ENCODE data around the gene HHIPL1.

HHIPL1 gene

GRCh38 chr14:99662846-99663245, 17.9 kb downstream of the HHIPL1 start:
- DNase-seq, result no peak

DNA sequence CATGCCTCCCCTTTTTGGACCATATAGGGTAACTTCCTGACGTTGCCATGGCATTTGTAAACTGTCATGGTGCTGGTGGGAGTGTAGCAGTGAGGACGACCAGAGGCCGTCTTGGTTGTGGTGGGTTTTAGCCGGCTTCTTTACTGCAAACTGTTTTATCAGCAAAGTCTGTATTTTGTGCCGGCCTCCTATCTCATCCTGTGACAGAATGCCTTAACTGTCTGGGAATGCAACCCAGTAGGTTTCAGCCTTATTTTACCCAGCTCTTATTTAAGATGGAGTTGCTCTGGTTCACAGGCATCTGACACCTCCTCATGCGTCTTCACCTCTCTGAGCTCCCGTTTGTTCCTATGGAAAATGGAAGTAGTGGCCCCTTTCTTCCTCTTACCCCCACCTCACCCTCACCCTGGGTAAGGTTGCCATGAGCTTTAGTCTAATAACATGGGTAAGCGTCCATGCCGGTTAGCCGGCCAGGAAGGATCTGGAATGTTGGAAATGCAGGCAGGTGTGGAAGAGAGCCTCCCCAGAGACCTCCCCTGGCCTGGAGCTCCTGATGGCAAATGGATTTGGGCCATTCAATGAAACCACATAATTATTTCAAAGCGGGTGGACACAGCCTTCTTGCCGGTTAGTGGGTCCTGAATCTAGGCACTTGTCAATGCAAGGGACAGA, 18.6 kb downstream of the HHIPL1 start:
- DNase-seq, result no peak

DNA sequence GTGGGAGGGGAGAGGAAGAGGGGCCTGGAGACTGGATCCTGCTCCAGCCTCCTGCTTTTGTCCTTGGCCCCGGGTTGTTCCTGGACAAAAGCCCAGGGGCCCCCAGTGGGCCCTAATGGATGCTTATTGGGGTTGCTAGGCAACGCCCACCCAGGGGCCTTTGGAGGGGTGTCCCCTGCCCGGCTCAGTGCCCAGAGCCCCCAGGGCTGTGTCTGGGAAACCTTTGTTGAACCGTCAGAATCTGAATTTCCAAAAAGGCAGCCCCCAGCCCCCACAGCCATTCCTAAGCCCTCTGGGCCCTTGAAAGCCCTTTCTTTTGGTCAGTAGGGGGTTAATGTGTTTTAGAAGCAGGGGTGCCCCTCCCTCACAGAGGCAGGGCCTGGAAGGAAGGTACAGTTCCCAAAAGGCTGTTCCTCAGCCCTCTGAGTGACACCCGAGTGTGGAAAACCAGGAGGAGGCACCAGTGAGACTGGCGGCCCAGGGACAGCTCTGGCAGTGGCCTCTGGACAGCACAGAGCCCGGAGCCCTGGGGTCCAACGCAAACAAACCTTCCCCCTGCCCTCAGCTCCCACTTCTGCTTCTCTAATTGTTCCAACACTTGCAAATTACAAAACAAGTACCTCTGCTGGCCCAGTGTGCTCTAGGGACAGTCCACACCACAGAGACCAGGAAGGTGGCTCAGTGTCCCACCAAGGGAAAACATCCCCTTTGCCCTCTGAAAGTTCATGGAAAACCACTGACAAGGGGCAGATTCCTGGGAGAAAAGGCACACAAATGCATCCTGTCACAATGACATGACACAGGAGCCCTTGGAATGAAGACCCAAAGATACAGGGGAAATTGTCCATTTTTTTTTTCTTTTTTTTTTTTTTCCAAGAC, 19.4 kb downstream of the HHIPL1 start:
- no peak for DNase-seq

DNA sequence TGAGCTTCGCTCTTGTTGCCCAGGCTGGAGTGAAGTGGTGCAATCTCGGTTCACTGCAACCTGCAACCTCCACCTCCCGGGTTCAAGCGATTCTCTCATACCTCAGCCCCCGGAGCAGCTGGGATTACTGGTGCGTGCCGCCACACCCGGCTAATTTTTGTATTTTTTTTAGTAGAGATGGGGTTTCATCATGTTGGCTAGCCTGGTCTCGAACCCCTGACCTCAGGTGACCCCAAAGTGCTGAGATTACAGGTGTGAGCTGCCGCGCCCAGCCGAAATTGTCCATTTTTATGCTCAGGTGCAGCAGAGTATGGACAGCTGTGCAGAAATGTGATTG, 20.0 kb downstream of the HHIPL1 start:
- no peak for DNase-seq

GRCh38 chr14:99666533-99666932, 21.6 kb downstream of the HHIPL1 start:
- no peak for DNase-seq

- peak; percentile 56 for DNase-seq
Observed at GRCh38 chr14:99667045-99667444, 22.1 kb downstream of the HHIPL1 start.

- no peak for DNase-seq
Observed at GRCh38 chr14:99667821-99668220, 22.9 kb downstream of the HHIPL1 start.

- DNase-seq, result peak; percentile 12
Observed at GRCh38 chr14:99668307-99669295, 23.7 kb downstream of the HHIPL1 start.

DNA sequence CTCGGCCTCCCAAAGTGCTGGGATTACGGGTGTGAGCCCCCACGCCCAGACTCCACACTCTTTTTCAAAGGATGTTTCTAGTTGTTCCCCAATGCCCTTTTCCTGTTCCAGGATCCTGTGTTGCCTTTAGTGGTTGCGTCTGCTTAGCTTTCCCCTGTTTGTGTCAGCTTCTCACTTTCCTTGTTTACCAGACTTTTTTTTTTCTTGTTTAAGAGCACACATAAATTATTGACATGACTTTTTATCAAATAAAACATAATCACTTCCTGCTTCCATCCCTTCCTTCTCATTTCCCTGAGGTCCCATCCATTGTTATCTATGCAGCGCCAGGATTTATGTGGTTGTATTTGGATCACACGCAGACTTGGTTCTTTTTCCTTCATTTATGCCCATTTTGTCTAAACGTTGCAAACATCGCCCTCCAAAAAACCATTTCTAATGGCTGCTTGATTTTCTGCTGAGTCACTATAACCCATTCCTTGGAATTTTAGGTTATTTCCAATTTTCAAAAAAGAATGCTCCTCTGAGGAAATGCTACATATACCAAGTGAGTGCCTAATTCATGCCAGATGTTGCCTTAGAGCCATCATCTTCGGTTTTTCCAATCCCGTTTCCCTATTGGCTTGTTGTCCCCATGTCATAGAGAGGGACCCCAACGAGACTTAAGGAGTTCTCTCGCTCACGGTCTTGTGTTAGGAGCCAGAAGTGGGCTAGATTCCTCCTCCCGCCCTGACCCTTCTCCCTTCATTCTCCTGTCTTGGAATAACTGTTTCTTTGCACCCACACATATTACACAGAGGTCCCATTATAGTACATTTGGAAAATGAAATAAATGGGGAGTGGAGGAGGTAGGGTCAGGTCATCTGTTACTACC, 25.7 kb downstream of the HHIPL1 start:
- DNase-seq, result no peak

GRCh38 chr14:99671235-99672224, 26.6 kb downstream of the HHIPL1 start:
- no peak for DNase-seq

- DNase-seq, result no peak
Observed at GRCh38 chr14:99672506-99673304, 27.8 kb downstream of the HHIPL1 start.

DNA sequence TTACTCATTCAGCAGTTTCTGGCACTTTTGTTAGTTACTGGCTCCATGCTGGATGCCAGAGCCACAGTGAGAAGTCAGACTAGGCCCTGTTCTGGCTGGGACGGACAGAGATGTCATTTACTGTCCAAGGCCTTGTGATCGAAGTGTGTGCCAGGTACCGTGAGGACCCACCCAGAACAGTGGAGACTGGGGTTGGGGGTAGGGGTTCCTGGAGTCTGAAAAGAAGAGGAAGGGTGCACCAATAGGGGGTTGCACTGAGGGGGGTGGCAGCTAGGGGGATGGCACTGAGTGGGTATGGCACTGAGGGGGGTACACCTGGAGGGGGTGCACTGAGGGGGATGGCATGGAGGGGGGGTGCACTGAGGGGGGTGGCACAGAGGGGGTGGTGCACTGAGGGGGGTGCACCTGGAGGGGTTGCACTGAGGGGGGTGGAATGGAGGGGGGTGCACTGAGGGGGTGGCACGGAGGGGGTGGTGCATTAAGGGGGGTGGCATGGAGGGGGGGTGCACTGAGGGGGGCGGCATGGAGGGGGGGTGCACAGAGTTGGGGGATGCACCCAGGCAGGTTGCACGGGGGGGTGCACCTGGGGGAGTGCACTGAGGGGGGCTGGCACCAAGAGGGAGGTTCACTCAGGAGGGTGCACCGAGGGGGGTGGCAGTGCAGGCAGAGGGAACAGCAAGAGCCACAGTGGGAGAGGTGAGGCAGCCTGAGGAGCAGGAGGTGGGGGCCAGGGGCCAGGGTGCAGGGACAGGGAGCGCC, 28.6 kb downstream of the HHIPL1 start:
- DNase-seq, result no peak

DNA sequence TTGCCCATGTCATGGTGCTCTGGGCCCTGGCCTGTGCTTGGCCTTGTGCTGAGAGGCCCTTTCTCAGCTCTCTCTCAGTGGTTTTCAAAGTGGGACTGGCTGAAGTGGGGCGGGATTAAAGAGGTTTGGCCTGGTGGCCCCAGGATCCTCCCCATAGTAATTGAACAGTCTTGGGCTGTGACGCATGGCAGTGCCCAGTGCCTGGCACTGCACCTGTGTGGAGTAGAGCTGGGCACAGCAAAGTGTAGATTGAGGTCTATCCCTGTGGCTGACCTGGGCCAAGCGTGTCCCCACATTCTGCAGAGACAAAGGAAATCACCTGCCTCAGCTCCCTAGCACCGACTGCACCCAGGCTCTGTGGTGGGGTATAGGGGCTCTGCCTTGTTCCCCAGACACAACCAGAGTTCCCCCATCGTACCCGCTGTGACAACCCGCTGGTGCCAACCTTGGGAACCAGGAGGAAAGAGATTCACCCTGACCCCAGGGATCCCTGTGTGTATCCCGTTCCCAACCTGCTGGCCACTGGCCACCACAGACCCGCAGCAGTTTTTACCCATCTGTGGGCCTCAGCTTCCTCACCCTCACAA, 29.2 kb downstream of the HHIPL1 start:
- DNase-seq, result no peak

DNA sequence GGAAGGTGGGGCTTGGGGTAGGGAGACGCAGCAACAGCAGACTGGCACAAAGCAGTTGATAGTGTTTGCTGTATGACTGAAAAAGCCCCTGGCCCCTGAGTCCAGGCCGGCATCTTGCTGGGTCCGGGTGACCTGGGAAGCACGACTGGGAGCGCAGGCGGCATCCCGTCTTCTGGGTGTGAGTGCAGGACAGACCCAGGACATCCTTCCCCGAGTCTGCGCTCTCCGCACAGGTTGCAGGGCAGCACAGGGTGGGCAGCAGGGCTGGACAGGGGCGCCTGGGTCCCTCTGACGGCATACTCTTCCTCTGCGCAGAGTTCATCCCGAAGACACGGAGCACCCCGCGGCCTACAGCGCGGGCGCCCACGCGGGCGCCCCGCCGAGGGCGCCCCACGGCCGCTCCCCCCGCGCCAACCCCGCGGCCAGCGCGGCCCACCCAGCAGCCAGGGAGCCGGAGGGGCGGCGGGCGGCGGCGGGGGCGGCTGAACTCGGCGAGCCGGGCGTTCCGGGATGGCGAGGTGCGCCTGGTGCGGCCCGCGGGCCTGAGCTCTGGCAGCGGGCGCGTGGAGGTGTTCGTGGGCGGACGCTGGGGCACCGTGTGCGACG, 29.9 kb downstream of the HHIPL1 start:
- DNase-seq, result no peak

DNA sequence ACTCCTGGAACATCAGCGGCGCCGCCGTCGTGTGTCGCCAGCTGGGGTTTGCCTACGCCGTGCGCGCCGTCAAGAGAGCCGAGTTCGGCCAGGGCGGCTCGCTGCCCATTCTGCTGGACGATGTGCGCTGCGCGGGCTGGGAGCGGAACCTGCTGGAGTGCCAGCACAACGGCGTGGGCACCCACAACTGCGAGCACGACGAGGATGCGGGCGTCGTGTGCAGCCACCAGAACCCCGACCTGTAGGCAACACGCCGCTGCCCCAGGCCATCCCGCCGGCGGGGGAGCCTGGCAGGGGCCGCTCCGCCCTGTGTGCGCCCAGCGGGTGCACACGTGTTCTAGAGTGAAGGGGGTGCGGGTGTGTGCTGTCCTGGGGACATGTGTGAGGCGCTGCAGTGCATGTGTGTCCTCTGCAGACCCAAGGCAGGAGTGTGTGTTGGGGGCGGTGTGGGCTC, 30.5 kb downstream of the HHIPL1 start:
- no peak for DNase-seq

- DNase-seq, result no peak
Observed at GRCh38 chr14:99675951-99676350, 31.0 kb downstream of the HHIPL1 start.

GRCh38 chr14:99676657-99677056, 31.7 kb downstream of the HHIPL1 start:
- no peak for DNase-seq

Measured in NCI-H82 (cell line).